IMR-90 (cell line): ENCODE data around the gene FAM43B. TPM values are rescaled to one million over a fixed set of nuclear protein-coding genes. Genes with fewer than 3 reads are reported as not detected.

Source experiments
- ATAC-seq: fragments of 200-7000 bp; cut with Tn5 transposase; 2 replicates; pipeline ENCODE4 v1.9.1; 2020; ENCODE audit warnings: low read depth, mild to moderate bottlenecking, moderate library complexity
- BruUV-seq: library from RNA; stranded (reverse); fragments of 400-500 nt; replicated peaks from 2 replicates; lab custom pipeline; 2021; lab: Mats Ljungman, UMichigan
- CTCF ChIA-PET: fragments of 300-600 bp; formaldehyde crosslinking; extraction: SDS; loops from one replicate; lab custom pipeline; 2021; ENCODE audit warnings: antibody characterized with exemption; lab: Yijun Ruan, JAX
- POLR2A ChIA-PET: fragments of 300-600 bp; sonication (Branson Sonifier 250); formaldehyde crosslinking; loops from one replicate; lab custom pipeline; 2022; ENCODE audit warnings: antibody characterized with exemption; ENCODE audit not compliant: unreplicated experiment; lab: Charles Lee
- DNase-seq: peaks from one replicate; pipeline ENCODE4 v3.0.0; 2013
- H2AFZ ChIP-seq: replicated peaks from 2 replicates; pipeline ENCODE3; 2013; ENCODE audit warnings: low read length, mild to moderate bottlenecking; ENCODE audit not compliant: poor library complexity
- H2AK5ac ChIP-seq: 2 replicates; pipeline ENCODE4 v1.6.1; 2013; ENCODE audit warnings: low read depth, low read length, inconsistent platforms
- H2AK9ac ChIP-seq: replicated peaks from 2 replicates; pipeline ENCODE3; 2013; ENCODE audit warnings: mild to moderate bottlenecking, low read depth, low read length, moderate library complexity; ENCODE audit not compliant: poor library complexity
- H2BK120ac ChIP-seq: 2 replicates; pipeline ENCODE4 v1.6.1; 2013; ENCODE audit warnings: low read depth, low read length, inconsistent platforms
- H2BK15ac ChIP-seq: 3 replicates; pipeline ENCODE4 v1.6.1; 2013; ENCODE audit warnings: low read depth, low read length, inconsistent platforms
- H2BK20ac ChIP-seq: 2 replicates; pipeline ENCODE4 v1.6.1; 2013; ENCODE audit warnings: low read depth, mild to moderate bottlenecking, inconsistent platforms, low read length, moderate library complexity
- H2BK5ac ChIP-seq: 2 replicates; pipeline ENCODE4 v1.6.1; 2013; ENCODE audit warnings: mild to moderate bottlenecking, low read depth, low read length, inconsistent platforms; ENCODE audit not compliant: poor library complexity, severe bottlenecking
- H3K14ac ChIP-seq: replicated peaks from 2 replicates; pipeline ENCODE4 v1.6.1; 2013; ENCODE audit warnings: low read depth, low read length, inconsistent platforms
- H3K18ac ChIP-seq: 2 replicates; pipeline ENCODE4 v1.6.1; 2013; ENCODE audit warnings: low read depth, low read length, control low read depth
- H3K23ac ChIP-seq: 2 replicates; pipeline ENCODE4 v1.6.1; 2013; ENCODE audit warnings: low read depth, low read length, inconsistent platforms
- H3K27ac ChIP-seq: 2 replicates; pipeline ENCODE4 v1.5.1; 2013; ENCODE audit warnings: mild to moderate bottlenecking, control low read depth, low read length; ENCODE audit not compliant: insufficient read depth
- H3K27me3 ChIP-seq: 2 replicates; pipeline ENCODE4 v1.6.1; 2013; ENCODE audit warnings: low read length; ENCODE audit not compliant: control insufficient read depth, insufficient read depth
- H3K36me3 ChIP-seq: 2 replicates; pipeline ENCODE4 v1.6.1; 2013; ENCODE audit warnings: low read length, mixed read lengths; ENCODE audit not compliant: control insufficient read depth, insufficient read depth
- H3K4ac ChIP-seq: 2 replicates; pipeline ENCODE4 v1.6.1; 2013; ENCODE audit warnings: low read depth, low read length, inconsistent platforms
- H3K4me1 ChIP-seq: 2 replicates; pipeline ENCODE4 v1.6.1; 2013; ENCODE audit warnings: low read length, mixed read lengths; ENCODE audit not compliant: control insufficient read depth, insufficient read depth
- H3K4me2 ChIP-seq: 2 replicates; pipeline ENCODE4 v1.6.1; 2013; ENCODE audit warnings: low read depth, mild to moderate bottlenecking, control low read depth, low read length, moderate library complexity
- H3K4me3 ChIP-seq: 2 replicates; pipeline ENCODE4 v1.5.1; 2013; ENCODE audit warnings: low read depth, mild to moderate bottlenecking, control low read depth, low read length, moderate library complexity; ENCODE audit not compliant: insufficient read depth
- H3K56ac ChIP-seq: 2 replicates; pipeline ENCODE4 v1.6.1; 2013; ENCODE audit warnings: low read length, inconsistent platforms; ENCODE audit not compliant: insufficient read depth; ENCODE audit errors: extremely low read depth
- H3K79me1 ChIP-seq, 2 experiments: 2 replicates each; pipeline ENCODE4 v1.6.1; 2013; ENCODE audit warnings: low read length in 2 of 2, inconsistent platforms in 1 of 2, low read depth in 1 of 2
- H3K9ac ChIP-seq: 2 replicates; pipeline ENCODE4 v1.6.1; 2013; ENCODE audit warnings: low read depth, low read length, control low read depth
- H3K9me1 ChIP-seq: 2 replicates; pipeline ENCODE4 v1.6.1; 2013; ENCODE audit warnings: low read length, inconsistent platforms; ENCODE audit not compliant: insufficient read depth
- H3K9me3 ChIP-seq: 2 replicates; pipeline ENCODE4 v1.6.1; 2013; ENCODE audit warnings: low read length; ENCODE audit not compliant: control insufficient read depth, insufficient read depth
- H4K20me1 ChIP-seq: 2 replicates; pipeline ENCODE4 v1.6.1; 2013; ENCODE audit warnings: low read length, inconsistent platforms; ENCODE audit not compliant: insufficient read depth
- H4K5ac ChIP-seq: 2 replicates; pipeline ENCODE4 v1.6.1; 2013; ENCODE audit warnings: mild to moderate bottlenecking, low read depth, low read length, control low read depth
- H4K8ac ChIP-seq, 2 experiments: 2 replicates each; pipeline ENCODE4 v1.6.1; 2013; ENCODE audit warnings: low read depth in 2 of 2, low read length in 2 of 2, control low read depth in 1 of 2, inconsistent platforms in 1 of 2
- H4K91ac ChIP-seq: 2 replicates; pipeline ENCODE4 v1.6.1; 2013; ENCODE audit warnings: low read depth, low read length, inconsistent platforms; ENCODE audit not compliant: insufficient read depth
- RAD21 ChIP-seq: IDR thresholded peaks from 2 replicates; pipeline ENCODE4 v1.6.1; 2012; ENCODE audit warnings: low read length, improper control_type of control experiment
- WGBS, 2 experiments: methylation state at CpG; one replicate each; pipeline versions ENCODE4 v1.1.5 to v1.1.7; 2013; ENCODE audit warnings: missing lambda C conversion rate in 2 of 2; ENCODE audit not compliant: insufficient read length in 1 of 2; ENCODE audit errors: extremely low coverage in 2 of 2; 5-methylcytosine and 5-hydroxymethylcytosine counted together
- dilution Hi-C: fragments of 300-500 bp; cut with HindIII; formaldehyde crosslinking; loops from one replicate; pipeline ENCODE4 v1.14.3; 2018; ENCODE audit warnings: low sequenced_read_pairs; ENCODE audit not compliant: unreplicated experiment
- in situ Hi-C: fragments of 300-500 bp; cut with MboI; formaldehyde crosslinking; loops from 3 replicates; pipeline ENCODE4 v1.14.3; 2019; ENCODE audit warnings: low sequenced_read_pairs, inconsistent platforms, mixed read lengths
- intact Hi-C: fragments of 100-400 bp; cut with micrococcal nuclease; formaldehyde crosslinking; loops from 2 replicates; pipeline ENCODE4 v1.10.0; 2022
- polyA plus RNA-seq, 3 experiments: library from polyadenylated mRNA; depleted of rRNA; stranded (reverse); fragments of >200 nt; gene quantifications; 2 replicates each; pipeline ENCODE4 v1.2.3, GENCODE V29; 2012; ENCODE audit warnings: low replicate concordance in 1 of 3
- total RNA-seq: library from RNA; depleted of rRNA; stranded (reverse); fragments of >200 nt; gene quantifications from 2 replicates; pipeline ENCODE4 v1.2.3, GENCODE V29; 2012

FAM43B gene
- total and polyA plus RNA-seq, 2 of the 4 experiments (the other 2 are of a cell fraction): 0.05 TPM; not detected in 1

GRCh38 chr1:20528221-20528620, 24.2 kb upstream of the FAM43B start:
- BruUV-seq: no TSS peak
- H3K9me1 ChIP-seq: no peaks in the 10 kb centered on the region; the same call in 1 of the 2 replicates
- H3K4me2 ChIP-seq: no peak overlapping the region
- H2AFZ ChIP-seq: no peak overlapping the region
- H3K14ac ChIP-seq: no peak overlapping the region
- DNase-seq (no peak), ATAC-seq (no peak)
- H3K9me3 ChIP-seq: peaks cover 5% of the 10 kb centered on the region; the same call in 1 of the 2 replicates
- no peak overlapping the region for H2BK20ac ChIP-seq
- H2AK5ac ChIP-seq: no peak overlapping the region
- no peaks in the 10 kb centered on the region for H4K20me1 ChIP-seq
- in situ Hi-C loops (loop anchor here (5.0 to 25.0 kb wide), 2 partner anchors 34 to 684 kb away; no protein-coding TSS in a partner anchor), intact Hi-C loops (loop anchor here (5.0 to 10.0 kb wide), 2 partner anchors 34 to 667 kb away; no protein-coding TSS in a partner anchor), dilution Hi-C loops (no loop called here)
- no peak overlapping the region for H2BK15ac ChIP-seq
- H2AK9ac ChIP-seq: no peak overlapping the region
- POLR2A ChIA-PET: interaction anchor here (0.7 kb wide), 1 partner anchor 127 kb away, joined by 11 read pairs; no protein-coding TSS in a partner anchor
- H4K91ac ChIP-seq: no peak overlapping the region
- no peak overlapping the region for H3K4ac ChIP-seq
- CTCF ChIA-PET: interaction anchor here (0.6 kb wide), 1 partner anchor 31 kb away, joined by 5 read pairs; no protein-coding TSS in a partner anchor
- no peak for TF ChIP-seq RAD21
- no peak overlapping the region for H3K18ac ChIP-seq
- H3K79me1 ChIP-seq: no peaks in the 10 kb centered on the region
- H3K27me3 ChIP-seq: peaks cover 58% of the 10 kb centered on the region
- no peak overlapping the region for H4K5ac ChIP-seq
- no peaks in the 10 kb centered on the region for H3K4me1 ChIP-seq
- H3K36me3 ChIP-seq: no peaks in the 10 kb centered on the region
- H2BK120ac ChIP-seq: no peak overlapping the region
- 48% methylated on average over 3 of the region's 7 CpGs; no CpG with 5 or more reads in 1 of the 2 experiments for WGBS, 2 experiments
- H3K4me3 ChIP-seq: no peak overlapping the region
- no peak overlapping the region for H4K8ac ChIP-seq
- no peak overlapping the region for H3K56ac ChIP-seq
- H3K9ac ChIP-seq: no peak overlapping the region
- H3K27ac ChIP-seq: no peak overlapping the region
- no peak overlapping the region for H2BK5ac ChIP-seq
- no peak overlapping the region for H3K23ac ChIP-seq
